Stimulated activated naive CD4-positive, alpha-beta T cell (primary cell): ENCODE data around the gene NSUN7.

Experiments used
- DNase-seq, 6 experiments: peaks; one replicate each; lab custom pipeline; 2025; lab: John Stamatoyannopoulos, UW

Gene NSUN7

GRCh38 chr4:40820101-40820500 is 70.3 kb downstream of the NSUN7 start:
- DNase-seq: no peak

- no peak for DNase-seq
Measured at GRCh38 chr4:40822420-40823166, 72.8 kb downstream of the NSUN7 start.

- no peak for DNase-seq
Measured at GRCh38 chr4:40825014-40825838, 75.5 kb downstream of the NSUN7 start.

- DNase-seq: no peak
Measured at GRCh38 chr4:40826821-40827220, 77.1 kb downstream of the NSUN7 start.

GRCh38 chr4:40827758-40828157 is 78.0 kb downstream of the NSUN7 start:
- no peak for DNase-seq

GRCh38 chr4:40828661-40829060 is 78.9 kb downstream of the NSUN7 start:
- DNase-seq: no peak

- no peak for DNase-seq
Measured at GRCh38 chr4:40829586-40829985, 79.8 kb downstream of the NSUN7 start.

GRCh38 chr4:40831146-40831907 is 81.6 kb downstream of the NSUN7 start:
- DNase-seq: no peak

GRCh38 chr4:40832175-40832574 is 82.4 kb downstream of the NSUN7 start:
- DNase-seq: no peak

- no peak for DNase-seq
Measured at GRCh38 chr4:40833212-40833611, 83.5 kb downstream of the NSUN7 start.

GRCh38 chr4:40837094-40837870 is 87.5 kb downstream of the NSUN7 start:
- DNase-seq: no peak

- DNase-seq: no peak
Measured at GRCh38 chr4:40838742-40839141, 89.0 kb downstream of the NSUN7 start.

- DNase-seq: no peak
Measured at GRCh38 chr4:40840255-40840984, 90.7 kb downstream of the NSUN7 start.

- peak; percentile 4 to 48 (median 28) for DNase-seq
Measured at GRCh38 chr4:40840985-40841571, 91.3 kb downstream of the NSUN7 start.

GRCh38 chr4:40842318-40842717 is 92.6 kb downstream of the NSUN7 start:
- no peak for DNase-seq

- DNase-seq: no peak
Measured at GRCh38 chr4:40842725-40843423, 93.1 kb downstream of the NSUN7 start.

- DNase-seq: peak in 1 of 6 experiments; percentile 12
Measured at GRCh38 chr4:40843696-40844095, 93.9 kb downstream of the NSUN7 start.

- no peak for DNase-seq
Measured at GRCh38 chr4:40844261-40844660, 94.5 kb downstream of the NSUN7 start.

- DNase-seq: no peak
Measured at GRCh38 chr4:40845154-40845835, 95.5 kb downstream of the NSUN7 start.
